ENCODE results near the gene CRYL1.

- TF ChIP-seq CTCF (IDR thresholded peaks at IDR 0.05) (no peak), POLR2AphosphoS5 (IDR thresholded peaks at IDR 0.05) (no peak), POLR2A (IDR thresholded peaks at IDR 0.05) (no peak), EP300 (IDR thresholded peaks at IDR 0.05) (no peak)
Observed at GRCh38 chr13:20356444-20356843, 169.2 kb downstream of the CRYL1 start.

All from sigmoid colon (tissue), 4 donors.